C4-2B (cell line): ENCODE results near the gene TTC23.

Source experiments
- H3K27ac ChIP-seq: fragments of 450-650 bp; 2 replicates; pipeline ENCODE4 v1.5.1; 2017
- ZFX ChIP-seq: fragments of 450-650 bp; IDR thresholded peaks from 2 replicates; pipeline ENCODE4 v1.6.1; 2017
- TF ChIP-seq, protein P1 (sequence below): fragments of 450-650 bp; conservative IDR thresholded peaks from 2 replicates; pipeline ENCODE4 v1.5.1; 2017; ENCODE audit warnings: mild to moderate bottlenecking

TTC23 gene

DNA sequence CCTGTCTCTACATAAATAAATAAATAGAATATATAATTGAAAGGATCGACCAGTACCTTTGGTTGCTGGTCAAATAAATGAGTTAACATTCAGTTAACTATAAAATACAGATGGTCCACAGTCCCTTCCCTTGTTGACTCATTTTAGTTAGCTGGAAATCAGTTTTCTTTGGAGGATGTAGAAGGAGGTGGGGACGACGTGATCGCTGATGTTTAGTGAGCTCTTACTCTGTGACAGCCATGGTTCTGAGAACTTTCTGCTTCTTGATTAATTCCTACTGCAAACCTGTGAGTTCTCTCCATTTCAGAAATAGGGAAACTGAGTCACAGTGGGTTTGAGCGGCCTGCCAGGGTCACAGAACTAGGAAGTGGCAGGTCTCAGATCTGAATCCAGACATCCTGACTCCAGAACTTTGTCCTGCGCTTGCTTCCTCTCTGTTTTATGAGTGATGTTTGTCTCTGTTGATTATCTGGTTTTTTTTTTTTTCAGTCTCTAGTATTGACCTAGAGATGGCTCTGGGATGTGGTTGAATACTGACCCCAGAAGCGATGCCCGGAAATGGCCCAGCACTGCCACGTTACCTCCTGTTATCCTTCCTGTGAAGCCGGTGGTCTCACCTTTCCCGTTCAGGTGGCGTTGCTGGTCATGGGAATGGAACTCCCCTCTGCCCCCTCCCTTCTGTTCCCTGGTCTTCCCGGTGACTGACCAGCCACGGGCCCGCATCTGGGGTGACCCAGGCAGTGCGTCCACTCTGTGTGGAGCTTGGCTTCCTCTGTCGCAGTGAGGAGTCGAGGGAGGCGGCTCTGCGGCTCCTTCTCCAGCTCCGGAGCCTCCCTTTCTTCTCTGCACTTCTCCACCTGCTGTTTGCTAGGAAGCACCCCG lies 126.3 kb downstream of the TTC23 start:
- peak overlapping the region; percentile 30 for H3K27ac ChIP-seq
- TF ChIP-seq, protein P1, sequence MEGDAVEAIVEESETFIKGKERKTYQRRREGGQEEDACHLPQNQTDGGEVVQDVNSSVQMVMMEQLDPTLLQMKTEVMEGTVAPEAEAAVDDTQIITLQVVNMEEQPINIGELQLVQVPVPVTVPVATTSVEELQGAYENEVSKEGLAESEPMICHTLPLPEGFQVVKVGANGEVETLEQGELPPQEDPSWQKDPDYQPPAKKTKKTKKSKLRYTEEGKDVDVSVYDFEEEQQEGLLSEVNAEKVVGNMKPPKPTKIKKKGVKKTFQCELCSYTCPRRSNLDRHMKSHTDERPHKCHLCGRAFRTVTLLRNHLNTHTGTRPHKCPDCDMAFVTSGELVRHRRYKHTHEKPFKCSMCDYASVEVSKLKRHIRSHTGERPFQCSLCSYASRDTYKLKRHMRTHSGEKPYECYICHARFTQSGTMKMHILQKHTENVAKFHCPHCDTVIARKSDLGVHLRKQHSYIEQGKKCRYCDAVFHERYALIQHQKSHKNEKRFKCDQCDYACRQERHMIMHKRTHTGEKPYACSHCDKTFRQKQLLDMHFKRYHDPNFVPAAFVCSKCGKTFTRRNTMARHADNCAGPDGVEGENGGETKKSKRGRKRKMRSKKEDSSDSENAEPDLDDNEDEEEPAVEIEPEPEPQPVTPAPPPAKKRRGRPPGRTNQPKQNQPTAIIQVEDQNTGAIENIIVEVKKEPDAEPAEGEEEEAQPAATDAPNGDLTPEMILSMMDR, result no peak
- TF ChIP-seq ZFX, result no peak

DNA sequence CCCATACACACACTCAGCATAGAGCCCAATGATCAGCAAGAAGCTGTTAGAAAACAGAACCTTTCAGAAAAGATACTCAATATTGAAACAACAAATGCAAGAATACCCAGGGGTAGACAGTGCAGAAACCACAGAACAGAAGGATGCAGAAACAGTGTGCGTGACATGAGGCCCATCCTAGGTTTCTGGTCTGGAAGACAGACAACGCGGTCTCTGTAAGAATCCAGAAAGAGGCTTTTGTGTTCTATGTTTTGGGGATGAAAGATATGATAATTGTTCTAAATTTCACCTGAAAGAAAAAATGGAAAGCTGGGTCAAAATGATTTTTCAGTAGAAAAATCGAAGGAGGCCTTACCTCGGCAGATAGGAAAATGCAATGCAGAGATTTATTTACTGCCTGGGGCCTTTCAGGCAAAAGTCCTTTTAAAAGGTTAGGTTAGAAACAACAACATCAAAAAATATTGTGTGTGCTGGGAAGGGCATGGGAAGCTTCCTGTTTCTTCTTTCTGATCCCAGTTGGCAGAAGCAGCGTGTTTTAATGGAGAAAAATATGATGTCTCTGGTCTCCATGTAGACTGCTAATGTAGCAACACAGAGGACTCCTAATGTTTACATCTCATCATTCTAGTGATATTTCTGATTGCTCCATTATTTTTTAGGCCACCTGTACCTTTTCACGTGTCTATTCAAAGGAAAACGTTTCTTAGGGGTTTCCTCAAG lies 127.5 kb downstream of the TTC23 start:
- no peak for TF ChIP-seq ZFX
- TF ChIP-seq, protein P1, result no peak
- H3K27ac ChIP-seq, result no peak overlapping the region

- no peak overlapping the region for H3K27ac ChIP-seq
- TF ChIP-seq ZFX, result no peak
- TF ChIP-seq, protein P1, result no peak
Observed at GRCh38 chr15:99121207-99121606, 128.2 kb downstream of the TTC23 start.

DNA sequence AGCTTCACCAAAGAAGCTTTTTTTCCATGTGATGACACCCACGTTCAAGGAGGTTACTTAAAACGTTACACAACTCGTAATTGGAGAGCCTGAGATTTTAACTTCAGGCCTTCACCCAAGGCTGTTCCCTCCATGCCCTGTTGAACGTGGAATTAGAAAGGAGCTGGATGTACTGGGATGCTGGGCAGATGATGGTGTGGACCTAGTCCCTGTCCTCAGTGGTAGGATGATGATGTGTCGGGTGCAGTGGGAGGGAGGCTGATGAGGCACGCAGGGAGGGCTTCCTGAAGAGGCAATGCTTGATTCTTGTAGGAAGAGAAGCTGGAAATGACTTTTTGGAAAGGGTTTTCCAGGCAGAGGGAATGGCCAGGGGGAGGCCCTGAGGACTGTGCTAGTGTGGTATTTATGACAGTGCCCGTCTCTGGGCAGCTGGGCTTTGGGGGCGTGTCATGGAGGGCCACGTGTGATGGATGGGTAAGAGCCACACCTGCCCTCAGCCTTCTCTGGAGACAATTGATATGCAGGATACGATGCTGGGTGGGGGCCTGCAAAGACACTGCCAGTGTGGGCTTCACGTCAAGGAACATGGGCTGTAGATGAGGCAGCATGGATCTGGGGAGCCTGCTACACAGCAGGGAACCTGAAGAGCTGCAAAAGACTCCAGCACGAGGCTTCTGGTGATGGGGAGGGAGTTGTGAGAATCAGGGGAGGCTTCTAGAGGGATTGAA lies 129.2 kb downstream of the TTC23 start:
- TF ChIP-seq, protein P1, result no peak
- no peak for TF ChIP-seq ZFX
- no peak overlapping the region for H3K27ac ChIP-seq

DNA sequence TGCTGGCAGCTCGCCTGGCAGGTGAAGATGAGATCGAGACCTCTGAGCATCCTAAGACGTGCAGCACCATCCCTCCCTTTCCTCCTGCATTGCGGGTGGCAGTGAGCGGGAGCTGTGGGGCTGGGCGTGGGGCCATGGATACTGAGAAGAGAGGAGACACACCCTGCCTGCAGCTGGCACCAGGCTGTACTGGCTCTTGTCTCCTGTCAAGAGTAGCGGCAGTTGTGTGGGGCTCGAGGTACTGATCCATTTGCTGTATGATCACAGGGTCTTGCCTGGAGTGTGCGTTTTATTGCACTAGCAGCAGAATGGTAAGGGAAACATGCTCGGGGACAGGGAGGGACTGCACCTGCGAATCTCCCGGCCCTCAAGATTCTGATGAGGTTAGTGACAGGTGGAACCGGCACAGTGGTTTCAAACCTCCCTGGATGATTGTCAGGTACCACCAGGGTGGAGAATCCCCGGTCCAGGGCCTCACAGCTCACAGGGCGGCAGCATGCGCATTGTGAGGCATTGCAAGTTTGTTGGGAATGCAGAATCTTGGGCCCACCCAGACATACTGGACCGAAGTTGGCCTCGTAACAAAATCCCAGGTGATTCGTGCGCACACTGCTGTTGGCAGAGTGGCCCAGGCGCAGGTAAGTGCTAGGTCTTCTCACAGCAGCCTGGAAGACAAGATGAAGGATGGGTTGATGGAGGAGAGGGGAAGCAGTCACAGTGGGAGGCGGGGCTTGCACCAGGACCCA lies 130.4 kb downstream of the TTC23 start:
- TF ChIP-seq, protein P1, result no peak
- TF ChIP-seq ZFX, result no peak
- H3K27ac ChIP-seq, result no peak overlapping the region

- TF ChIP-seq, protein P1, result no peak
- no peak for TF ChIP-seq ZFX
- no peak overlapping the region for H3K27ac ChIP-seq
Observed at GRCh38 chr15:99118258-99118632, 131.1 kb downstream of the TTC23 start.
